Activated CD8-positive, alpha-beta memory T cell treated with anti-CD3 and anti-CD28 coated beads, Interleukin-2, amount 50 U/mL, for 1 hour (primary cell): ENCODE results near the gene C10orf143.
"Not testable (repeated sequence)": the region's sequence is repeated elsewhere in the genome, so short reads cannot be mapped to it uniquely, and the experiment has no call there.

Source experiments
- DNase-seq: peaks from one replicate; pipeline ENCODE4 v3.0.0-alpha.2; 2020; ENCODE audit errors: extremely low read depth

C10orf143 gene

GRCh38 chr10:130036296-130037065, 74.1 kb downstream of the C10orf143 start:
- no peak for DNase-seq

- DNase-seq, result no peak
Measured at GRCh38 chr10:130029209-130029608, 81.4 kb downstream of the C10orf143 start.

DNA sequence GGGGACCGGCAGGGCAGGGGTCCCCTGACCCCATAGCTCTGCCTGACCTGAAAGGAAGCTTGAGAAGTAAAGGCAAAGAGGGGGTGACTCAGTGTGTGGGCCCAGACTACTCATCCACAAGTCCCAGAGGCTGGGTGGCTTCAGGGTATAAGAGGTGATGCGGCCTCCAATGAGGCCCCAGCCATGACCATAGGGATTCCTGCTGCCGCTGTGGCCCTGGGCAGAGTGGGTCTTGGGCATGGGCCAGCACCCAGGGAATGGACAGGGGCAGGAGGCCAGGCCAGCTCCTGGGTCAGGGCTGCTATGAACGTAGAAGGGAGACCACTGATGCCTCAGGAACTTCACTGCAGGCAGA, 82.2 kb downstream of the C10orf143 start:
- no peak for DNase-seq

DNA sequence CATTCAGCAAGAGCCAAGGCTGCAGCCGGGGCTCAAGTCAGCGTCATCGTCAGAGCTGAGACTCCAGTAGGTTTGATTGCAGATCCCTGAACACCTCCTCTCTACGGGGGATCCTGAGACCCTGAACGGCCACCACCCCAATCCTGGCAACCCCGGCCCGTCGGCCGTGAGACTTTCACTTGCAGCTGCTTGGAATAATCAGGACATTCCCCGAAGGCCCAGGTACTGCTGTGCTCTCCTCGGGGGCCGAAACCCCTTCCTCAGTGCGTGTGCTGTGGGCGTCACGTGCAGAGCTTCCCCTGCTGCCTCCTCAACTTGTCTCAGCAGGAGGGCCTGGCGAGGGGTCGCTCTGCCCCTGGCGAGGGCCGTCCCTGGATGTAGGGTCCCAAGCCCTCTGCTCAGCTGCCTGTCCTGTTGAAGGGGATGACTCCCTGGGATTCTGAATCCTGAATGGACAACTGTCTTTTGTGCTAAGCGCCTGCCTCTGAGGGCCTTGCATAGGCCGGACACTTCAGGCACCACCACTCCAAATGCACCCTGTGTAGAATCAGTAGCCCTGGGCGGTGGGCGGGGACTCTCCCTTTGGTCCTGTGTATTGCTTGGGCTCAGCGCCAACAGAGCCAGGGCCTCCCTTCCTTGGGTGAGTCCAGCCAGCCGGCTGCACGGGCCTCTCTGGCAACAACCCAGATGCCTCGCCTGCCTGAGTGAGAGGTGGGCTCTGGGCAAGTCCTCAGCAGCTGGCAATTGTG, 82.7 kb downstream of the C10orf143 start:
- DNase-seq, result no peak

DNA sequence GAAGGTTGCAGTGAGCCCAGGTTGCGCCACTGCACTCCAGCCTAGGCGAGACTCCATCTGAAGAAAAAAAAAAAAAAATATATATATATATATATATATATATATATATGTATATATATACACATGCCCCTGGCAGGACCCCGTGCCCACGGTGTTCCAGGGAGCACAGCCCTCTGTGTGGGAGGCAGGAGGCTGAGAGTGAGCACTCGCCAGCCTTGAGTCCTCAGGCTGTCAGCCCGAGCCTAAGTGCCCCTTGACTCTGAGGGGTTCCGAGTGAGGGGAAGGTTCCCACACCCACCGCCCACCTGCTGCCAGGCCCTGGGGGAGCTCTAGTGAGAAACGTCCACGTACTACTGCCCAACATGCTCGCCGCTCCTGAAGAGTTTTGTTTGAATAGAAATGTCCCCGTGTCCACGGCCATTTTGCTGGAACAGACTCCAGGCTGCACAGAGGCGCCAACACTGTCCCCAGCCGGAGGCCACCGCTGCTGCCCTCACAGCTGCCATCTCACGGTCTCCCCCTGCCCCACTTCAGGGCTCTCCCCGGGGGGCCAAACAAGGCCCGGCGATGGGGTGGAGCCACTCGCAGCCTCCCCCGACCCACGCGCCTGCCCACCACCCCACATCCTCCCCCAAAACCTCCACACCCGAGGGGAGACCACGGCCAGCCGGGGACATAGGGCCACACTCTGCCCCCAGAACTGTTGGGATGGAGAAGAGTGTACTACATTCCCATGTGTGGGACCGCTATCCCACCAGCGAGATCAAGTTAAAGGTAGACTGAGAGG, 83.8 kb downstream of the C10orf143 start:
- DNase-seq, result no peak

GRCh38 chr10:130025811-130026485, 84.7 kb downstream of the C10orf143 start:
- no peak for DNase-seq

DNA sequence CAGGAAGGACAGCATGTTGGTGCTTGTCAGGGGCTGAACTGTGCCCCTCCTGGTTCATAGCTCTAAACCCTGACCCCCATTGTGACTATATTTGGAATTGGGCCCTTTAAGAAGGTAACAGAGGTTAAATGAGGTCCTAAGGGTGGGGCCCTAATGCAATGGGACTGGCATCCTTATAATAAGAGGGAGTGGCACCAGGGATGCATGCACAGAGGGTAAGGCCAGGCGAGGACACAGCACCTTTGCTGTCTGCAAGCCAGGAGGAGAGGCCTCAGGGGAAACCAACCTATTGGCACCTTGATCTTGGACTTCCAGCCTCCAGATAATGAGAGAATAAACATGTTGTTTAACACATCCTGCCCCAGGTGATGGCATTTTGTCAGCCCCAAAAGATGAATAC, 85.3 kb downstream of the C10orf143 start:
- no peak for DNase-seq

GRCh38 chr10:130024779-130025325, 85.8 kb downstream of the C10orf143 start:
- no peak for DNase-seq

DNA sequence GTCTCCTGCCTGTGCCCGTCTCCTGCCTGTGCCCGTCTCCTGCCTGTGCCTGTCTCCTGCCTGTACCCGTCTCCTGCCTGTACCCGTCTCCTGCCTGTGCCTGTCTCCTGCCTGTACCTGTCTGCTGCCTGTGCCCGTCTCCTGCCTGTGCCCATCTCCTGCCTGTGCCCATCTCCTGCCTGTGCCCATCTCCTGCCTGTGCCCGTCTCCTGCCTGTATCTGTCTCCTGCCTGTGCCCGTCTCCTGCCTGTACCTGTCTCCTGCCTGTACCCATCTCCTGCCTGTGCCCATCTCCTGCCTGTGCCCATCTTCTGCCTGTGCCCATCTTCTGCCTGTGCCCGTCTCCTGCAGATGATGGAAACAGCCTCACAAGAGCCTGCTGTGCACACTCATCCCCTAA, 86.3 kb downstream of the C10orf143 start:
- DNase-seq, result not testable (repeated sequence)

DNA sequence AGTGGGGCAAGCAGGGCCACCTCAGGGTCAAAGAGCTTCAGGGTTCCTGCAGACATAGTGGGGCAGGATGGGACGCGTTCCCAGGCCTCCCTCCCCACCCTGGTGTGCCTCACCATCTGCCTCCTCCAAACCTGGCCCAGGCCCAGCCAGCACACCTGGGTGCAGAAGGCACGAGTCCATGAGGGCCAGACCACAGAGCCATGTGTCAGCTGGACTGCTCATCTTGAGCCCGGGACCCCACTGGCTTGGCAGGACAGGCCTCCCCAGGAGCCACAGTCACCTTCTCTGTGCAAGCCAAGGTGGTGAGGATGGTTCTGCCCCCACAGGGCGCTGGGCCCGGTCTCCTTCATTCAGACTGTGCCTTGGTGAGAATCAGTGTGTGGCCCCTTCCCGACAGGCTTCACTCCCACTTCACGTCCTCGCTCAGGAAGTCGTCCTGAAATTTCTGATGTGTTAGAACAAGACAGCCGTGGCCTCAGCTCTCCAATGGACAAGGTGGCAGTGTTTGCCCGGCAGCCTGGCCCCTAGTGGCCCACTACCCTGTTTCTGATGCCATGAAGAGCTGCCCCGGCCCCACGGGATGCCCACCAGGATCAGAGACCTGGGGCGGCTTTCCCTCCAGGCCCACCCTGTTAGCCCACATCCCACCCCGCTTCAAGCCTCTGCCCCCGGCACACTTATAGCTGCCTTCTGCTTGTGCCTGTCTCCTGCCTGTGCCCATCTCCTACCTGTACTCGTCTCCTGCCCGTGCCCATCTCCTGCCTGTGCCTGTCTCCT, 87.0 kb downstream of the C10orf143 start:
- DNase-seq, result no peak

DNA sequence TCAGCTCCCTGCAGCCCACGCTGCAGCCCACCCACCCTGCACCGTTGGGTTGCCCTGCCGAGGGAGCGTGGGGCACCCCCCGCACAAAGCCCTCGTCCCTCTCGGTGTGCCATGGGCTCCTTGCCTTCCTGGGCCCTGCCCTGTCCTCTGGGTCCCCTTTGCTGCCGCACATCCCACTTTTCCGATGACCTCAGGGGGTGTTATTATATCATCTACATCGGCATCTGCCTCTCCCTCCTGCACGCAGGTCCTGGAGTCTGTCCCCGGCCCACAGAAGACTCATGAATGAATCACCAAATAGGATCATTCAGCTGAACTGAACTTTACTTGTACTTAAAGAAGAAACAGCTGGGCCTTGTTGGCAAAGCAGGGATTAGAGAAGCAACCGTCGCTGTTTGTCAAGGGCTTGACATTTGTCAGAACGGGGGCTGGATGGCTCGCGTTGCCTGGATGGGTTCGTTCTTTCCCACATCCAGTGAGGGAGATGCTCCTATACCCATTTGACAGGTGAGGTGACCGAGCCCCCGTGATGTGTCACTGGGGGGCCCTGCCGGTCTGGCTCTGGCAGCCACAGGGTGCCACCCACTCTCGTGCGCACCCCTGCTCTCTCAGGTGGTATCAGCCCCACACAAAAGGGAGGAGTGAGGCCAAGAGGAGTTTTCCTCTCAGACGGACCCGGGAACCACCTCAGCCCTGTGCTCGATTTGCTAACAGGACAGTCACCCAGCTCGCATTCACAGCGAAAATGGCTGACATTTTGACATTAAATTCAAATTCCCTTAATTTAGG, 87.9 kb downstream of the C10orf143 start:
- DNase-seq, result no peak

DNA sequence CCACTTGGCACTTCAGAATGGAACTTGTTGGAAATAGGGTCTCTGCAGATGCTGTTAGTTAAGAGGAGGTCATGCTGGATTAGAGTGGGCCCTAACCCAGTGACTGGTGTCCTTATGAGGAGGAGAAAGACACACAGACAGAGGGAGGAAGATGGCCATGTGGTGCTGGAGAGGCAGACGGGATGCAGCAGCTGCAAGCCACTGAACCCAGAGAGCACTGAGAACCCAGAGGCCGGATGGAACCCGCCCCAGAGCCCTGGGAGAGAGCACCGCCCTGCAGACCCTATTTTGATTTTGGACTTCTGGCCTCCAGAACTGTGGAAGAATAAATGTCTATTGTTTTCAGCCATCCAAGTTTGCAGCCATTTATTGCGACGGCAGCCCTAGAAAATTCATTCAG, 88.5 kb downstream of the C10orf143 start:
- no peak for DNase-seq

GRCh38 chr10:130021383-130021950, 89.2 kb downstream of the C10orf143 start:
- no peak for DNase-seq

DNA sequence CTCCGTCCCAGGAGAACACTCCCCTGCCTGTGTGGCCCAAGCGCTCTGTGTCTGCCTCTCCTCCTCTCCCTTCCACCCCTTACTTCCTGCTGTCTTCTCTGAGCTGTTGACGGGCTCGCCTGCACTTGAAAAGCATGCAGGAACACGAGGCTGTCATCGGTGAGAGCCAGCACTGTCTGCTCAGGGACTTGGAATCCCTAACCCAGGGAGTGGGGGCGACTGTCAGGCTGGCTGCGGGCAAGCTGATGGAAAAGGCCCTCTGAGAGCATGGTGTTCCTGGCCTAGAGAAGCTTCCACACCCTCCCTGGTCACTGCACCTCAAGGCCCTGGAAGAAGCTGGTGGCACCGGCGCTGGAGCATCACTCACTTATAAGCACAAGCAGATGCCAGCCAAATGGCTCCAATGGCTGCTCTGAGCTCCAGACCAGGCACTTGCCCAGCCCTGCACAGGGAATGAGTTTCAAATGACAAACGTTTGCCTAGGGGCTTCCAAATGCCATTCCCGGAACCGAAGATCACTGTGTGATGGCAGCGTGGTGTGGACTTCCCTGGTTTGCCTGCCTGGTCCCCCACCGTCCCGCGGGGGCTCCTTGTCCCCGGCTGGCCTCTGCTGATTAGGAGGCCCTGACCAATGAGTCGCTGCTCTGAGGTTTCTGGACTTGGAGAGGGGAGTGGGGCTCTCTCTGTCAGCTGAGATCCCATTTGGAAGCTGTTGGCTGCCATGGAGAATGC, 89.8 kb downstream of the C10orf143 start:
- no peak for DNase-seq

GRCh38 chr10:130018730-130019185, 91.9 kb downstream of the C10orf143 start:
- DNase-seq, result no peak

- no peak for DNase-seq
Measured at GRCh38 chr10:130018265-130018664, 92.4 kb downstream of the C10orf143 start.

GRCh38 chr10:130017631-130018022, 93.0 kb downstream of the C10orf143 start:
- no peak for DNase-seq

DNA sequence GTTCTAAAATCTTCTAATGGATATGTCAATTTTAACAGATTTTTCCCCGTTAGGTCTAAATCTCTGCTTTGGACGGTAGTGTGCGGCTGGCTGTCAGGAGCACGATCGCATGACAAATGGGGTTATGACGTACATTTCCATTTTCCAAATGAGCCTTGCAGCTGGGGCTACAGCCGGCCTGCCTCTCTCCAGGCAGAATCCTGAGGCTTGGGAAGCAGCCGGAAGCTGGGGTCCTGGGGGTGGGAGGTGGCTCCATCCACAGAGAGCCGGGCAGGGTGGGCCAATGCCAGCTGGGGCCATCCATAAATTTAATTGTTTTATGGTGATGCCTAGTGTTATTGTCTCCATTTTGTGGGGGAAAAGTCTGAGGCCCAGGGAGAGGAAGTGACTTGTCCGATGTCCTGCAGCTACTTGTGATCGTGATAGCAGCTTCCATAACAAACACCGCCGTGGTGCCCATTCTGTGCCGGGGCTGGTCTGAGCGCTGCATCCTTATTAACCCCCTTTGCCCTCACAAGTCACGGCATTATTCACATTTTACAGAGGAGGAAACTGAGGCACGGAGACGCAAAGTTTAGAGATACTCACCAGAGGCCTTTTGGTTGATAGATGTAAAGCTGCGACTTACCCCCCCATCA, 93.5 kb downstream of the C10orf143 start:
- DNase-seq, result no peak
